Measurements from ENCODE around the gene NOP58.

Gene NOP58

GRCh38 chr2:202337706-202338346, 72.3 kb downstream of the NOP58 start:
- Histone ChIP-seq H3K36me3 (ENCODE audit: control insufficient read depth in 5 of 5, insufficient read depth in 5 of 5, low read length in 5 of 5) (no peaks in the 10 kb centered on the region), H3K27ac (ENCODE audit: low read depth, low read length) (no peak overlapping the region), H3K4me1 (ENCODE audit: control insufficient read depth in 5 of 5, insufficient read depth in 5 of 5, low read length in 5 of 5) (peaks cover 0 to 13% (median 0%) of the 10 kb centered on the region in 5 donors), H3K9me3 (ENCODE audit: control insufficient read depth in 5 of 5, low read length in 5 of 5) (no peaks in the 10 kb centered on the region), H3K27me3 (ENCODE audit: control insufficient read depth in 5 of 5, insufficient read depth in 4 of 5, low read length in 5 of 5) (no peaks in the 10 kb centered on the region), H3K4me3 (ENCODE audit: low read depth in 1 of 5, low read length in 5 of 5) (no peak overlapping the region), H3K9ac (ENCODE audit: low read length in 5 of 5) (no peak overlapping the region)

GRCh38 chr2:202339071-202339870, 73.7 kb downstream of the NOP58 start:
- Histone ChIP-seq H3K9me3 (ENCODE audit: control insufficient read depth in 5 of 5, low read length in 5 of 5) (no peaks in the 10 kb centered on the region), H3K9ac (ENCODE audit: low read length in 5 of 5) (no peak overlapping the region), H3K4me3 (ENCODE audit: low read depth in 1 of 5, low read length in 5 of 5) (no peak overlapping the region), H3K4me1 (ENCODE audit: control insufficient read depth in 5 of 5, insufficient read depth in 5 of 5, low read length in 5 of 5) (peaks cover 0 to 13% (median 0%) of the 10 kb centered on the region in 5 donors), H3K27me3 (ENCODE audit: control insufficient read depth in 5 of 5, insufficient read depth in 4 of 5, low read length in 5 of 5) (no peaks in the 10 kb centered on the region), H3K36me3 (ENCODE audit: control insufficient read depth in 5 of 5, insufficient read depth in 5 of 5, low read length in 5 of 5) (no peaks in the 10 kb centered on the region), H3K27ac (ENCODE audit: low read depth, low read length) (no peak overlapping the region)

GRCh38 chr2:202344178-202344577, 78.6 kb downstream of the NOP58 start:
- H3K4me3 ChIP-seq (ENCODE audit: low read depth in 1 of 5, low read length in 5 of 5): no peak overlapping the region
- no peak overlapping the region for H3K27ac ChIP-seq (ENCODE audit: low read depth, low read length)
- no peaks in the 10 kb centered on the region for H3K4me1 ChIP-seq (ENCODE audit: control insufficient read depth in 5 of 5, insufficient read depth in 5 of 5, low read length in 5 of 5)

GRCh38 chr2:202346180-202346579, 80.6 kb downstream of the NOP58 start:
- H3K4me1 ChIP-seq (ENCODE audit: control insufficient read depth in 5 of 5, insufficient read depth in 5 of 5, low read length in 5 of 5): no peaks in the 10 kb centered on the region
- no peaks in the 10 kb centered on the region for H3K36me3 ChIP-seq (ENCODE audit: control insufficient read depth in 5 of 5, insufficient read depth in 5 of 5, low read length in 5 of 5)
- H3K27ac ChIP-seq (ENCODE audit: low read depth, low read length): no peak overlapping the region
- no peaks in the 10 kb centered on the region for H3K9me3 ChIP-seq (ENCODE audit: control insufficient read depth in 5 of 5, low read length in 5 of 5)
- no peak overlapping the region for H3K9ac ChIP-seq (ENCODE audit: low read length in 5 of 5)
- H3K27me3 ChIP-seq (ENCODE audit: control insufficient read depth in 5 of 5, insufficient read depth in 4 of 5, low read length in 5 of 5): no peaks in the 10 kb centered on the region
- H3K4me3 ChIP-seq (ENCODE audit: low read depth in 1 of 5, low read length in 5 of 5): no peak overlapping the region

More at GRCh38 chr2:202344178-202344577, 78.6 kb downstream of the NOP58 start:
- Histone ChIP-seq H3K36me3 (ENCODE audit: control insufficient read depth in 5 of 5, insufficient read depth in 5 of 5, low read length in 5 of 5) (no peaks in the 10 kb centered on the region), H3K27me3 (ENCODE audit: control insufficient read depth in 5 of 5, insufficient read depth in 4 of 5, low read length in 5 of 5) (no peaks in the 10 kb centered on the region), H3K9me3 (ENCODE audit: control insufficient read depth in 5 of 5, low read length in 5 of 5) (no peaks in the 10 kb centered on the region), H3K9ac (ENCODE audit: low read length in 5 of 5) (no peak overlapping the region)
